KOPT-K1 (cell line): ENCODE measurements around the gene UFSP1.

Experiments
- H3K27ac ChIP-seq: fragments of 200-600 bp; sonication (generic); 2 replicates; pipeline ENCODE4 v1.5.1; 2016; ENCODE audit warnings: antibody characterized with exemption, mild to moderate bottlenecking, low read depth, low read length; ENCODE audit not compliant: poor library complexity, severe bottlenecking
- H3K36me3 ChIP-seq: fragments of 200-600 bp; sonication (generic); 2 replicates; pipeline ENCODE4 v1.5.1; 2017; ENCODE audit warnings: antibody characterized with exemption, mild to moderate bottlenecking, low read length, moderate library complexity; ENCODE audit not compliant: insufficient read depth
- H3K9me3 ChIP-seq: fragments of 200-600 bp; sonication (generic); 2 replicates; pipeline ENCODE4 v1.5.1; 2017; ENCODE audit warnings: antibody characterized with exemption, low read length, mild to moderate bottlenecking; ENCODE audit not compliant: insufficient read depth, poor library complexity, severe bottlenecking

UFSP1 gene

DNA sequence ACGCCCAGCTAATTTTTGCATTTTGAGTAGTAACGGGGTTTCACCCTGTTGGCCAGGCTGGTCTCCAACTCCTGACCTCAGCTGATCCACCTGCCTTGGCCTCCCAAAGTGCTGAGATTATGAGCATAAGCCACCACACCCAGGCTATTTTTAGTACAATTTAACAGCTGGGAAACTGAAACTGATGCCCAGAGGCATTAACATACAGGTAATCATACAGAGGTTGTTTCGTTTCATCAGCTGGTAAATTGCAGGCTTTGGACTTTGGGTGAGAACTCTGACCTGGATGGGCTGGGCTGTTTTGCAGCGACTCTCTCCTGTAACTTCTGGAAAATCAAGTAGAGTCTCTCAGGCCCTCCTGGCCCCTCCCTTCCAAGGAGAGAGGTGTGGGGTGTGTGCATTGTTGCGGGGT lies 12.4 kb upstream of the UFSP1 start:
- H3K36me3 ChIP-seq: no peaks in the 10 kb centered on the region
- no peak overlapping the region for H3K27ac ChIP-seq
- H3K9me3 ChIP-seq: no peaks in the 10 kb centered on the region

DNA sequence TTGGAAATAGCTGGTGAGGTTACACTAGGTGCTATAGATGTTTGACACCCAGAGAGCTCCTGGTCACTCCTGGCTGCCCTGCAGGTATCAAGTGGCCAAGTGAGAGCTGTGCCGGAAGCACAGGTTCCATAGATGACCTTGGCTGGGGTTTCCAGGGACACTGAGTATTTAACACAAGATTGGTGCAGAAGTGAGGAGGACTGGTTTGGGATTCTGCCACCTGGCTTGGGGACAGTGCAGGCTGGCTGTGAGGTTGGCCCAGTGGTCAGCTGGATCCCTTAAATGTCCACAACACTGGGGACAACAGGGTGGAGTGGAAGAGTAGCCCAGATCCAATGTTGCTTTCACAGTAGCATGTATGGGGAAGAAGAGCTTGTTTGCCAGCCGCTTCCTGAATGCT lies 11.5 kb upstream of the UFSP1 start:
- no peaks in the 10 kb centered on the region for H3K36me3 ChIP-seq
- H3K9me3 ChIP-seq: no peaks in the 10 kb centered on the region
- no peak overlapping the region for H3K27ac ChIP-seq

DNA sequence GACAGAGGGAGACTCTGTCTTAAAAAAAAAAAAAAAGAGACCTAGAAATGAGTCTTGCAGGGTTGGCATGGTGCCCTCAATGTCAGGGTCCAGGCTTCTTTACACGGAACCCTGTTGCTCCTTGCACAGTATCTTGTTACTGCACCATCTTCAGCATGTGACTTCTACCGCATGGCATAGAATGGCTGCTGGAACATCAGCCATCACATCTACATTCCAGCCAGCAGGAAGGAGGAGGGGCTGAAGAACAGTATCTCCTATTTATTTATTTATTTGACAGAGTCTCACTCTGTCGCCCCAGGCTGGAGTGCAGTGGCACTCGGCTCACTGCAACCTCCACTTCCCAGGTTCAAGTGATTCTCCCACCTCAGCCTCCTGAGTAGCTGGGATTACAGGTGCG lies 9.9 kb upstream of the UFSP1 start:
- Histone ChIP-seq H3K9me3 (no peaks in the 10 kb centered on the region), H3K27ac (no peak overlapping the region), H3K36me3 (no peaks in the 10 kb centered on the region)

DNA sequence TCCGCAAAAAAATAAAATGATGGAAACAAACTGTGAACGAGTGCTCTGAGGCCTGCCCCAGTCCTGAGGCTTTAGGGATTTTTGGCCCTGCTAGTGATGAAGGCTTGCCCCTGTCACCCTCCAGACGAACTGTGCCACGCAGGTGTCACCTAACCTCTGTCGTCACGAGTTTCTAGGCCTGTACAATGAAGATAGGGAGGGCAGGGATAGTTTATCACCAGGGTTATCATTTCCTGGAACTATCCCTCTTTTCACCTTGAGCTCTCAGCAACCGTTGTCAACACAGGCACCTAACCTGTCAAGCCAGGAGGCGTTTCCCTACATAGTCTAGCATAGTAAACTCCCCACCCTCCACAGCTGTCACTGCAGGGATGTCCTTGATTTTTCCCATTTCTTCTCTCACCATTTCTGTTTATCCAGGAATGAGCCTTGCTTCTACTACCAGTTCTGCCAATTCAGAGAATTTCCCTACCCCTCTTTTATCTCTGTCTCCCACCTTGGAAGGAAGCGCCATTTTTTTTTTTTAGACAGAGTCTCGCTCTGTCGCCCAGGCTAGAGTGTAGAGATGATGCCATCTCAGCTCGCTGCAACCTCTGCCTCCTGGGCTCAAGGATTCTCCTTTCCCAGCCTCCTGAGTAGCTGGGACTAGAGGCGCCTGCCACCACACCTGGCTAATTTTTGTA lies 8.4 kb upstream of the UFSP1 start:
- no peaks in the 10 kb centered on the region for H3K36me3 ChIP-seq
- H3K27ac ChIP-seq: no peak overlapping the region
- H3K9me3 ChIP-seq: no peaks in the 10 kb centered on the region

DNA sequence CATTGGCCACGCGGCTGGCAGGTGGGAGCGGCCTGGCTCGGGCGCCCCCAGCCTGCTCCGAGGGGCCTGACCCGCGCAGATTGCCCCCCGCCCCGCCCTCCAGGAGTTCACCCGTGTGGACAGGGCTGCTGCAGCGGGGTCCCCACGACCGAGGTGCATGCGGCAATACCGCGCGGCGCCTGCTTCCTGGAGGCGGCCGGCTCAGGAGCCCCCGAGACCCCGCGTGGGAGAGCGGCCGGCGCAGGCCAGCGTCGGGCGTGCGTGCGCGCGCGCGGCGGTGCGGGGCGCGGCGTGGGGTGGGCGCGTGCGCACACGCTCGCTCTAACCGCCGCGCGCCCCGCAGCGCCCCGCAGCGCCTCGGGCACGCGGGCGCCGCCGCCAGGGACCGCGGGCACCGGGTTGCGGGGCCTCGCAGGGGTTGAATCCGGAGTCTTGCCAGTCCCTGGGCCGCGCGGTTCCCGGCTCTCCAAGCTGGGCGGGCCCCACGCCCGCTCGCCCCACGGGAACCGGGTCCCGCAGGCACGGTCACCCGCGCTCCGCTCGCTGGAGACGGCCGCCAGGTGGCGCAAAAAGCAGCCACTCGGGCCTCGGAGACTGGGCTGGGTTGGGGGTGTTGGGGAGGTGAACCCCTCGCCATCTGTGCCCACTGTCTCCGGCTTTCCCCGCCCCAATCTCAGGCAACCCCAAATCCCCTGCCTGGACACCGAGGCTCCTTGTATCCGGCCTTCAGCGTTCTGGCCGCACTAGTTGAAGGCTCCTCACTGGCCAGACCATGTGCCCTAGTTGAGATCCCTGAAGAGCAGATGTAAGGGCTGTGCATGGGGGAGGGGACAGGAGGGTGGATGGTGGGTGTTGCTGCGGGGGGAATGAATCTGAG lies 7.5 kb upstream of the UFSP1 start:
- no peaks in the 10 kb centered on the region for H3K9me3 ChIP-seq
- no peak overlapping the region for H3K27ac ChIP-seq
- no peaks in the 10 kb centered on the region for H3K36me3 ChIP-seq

DNA sequence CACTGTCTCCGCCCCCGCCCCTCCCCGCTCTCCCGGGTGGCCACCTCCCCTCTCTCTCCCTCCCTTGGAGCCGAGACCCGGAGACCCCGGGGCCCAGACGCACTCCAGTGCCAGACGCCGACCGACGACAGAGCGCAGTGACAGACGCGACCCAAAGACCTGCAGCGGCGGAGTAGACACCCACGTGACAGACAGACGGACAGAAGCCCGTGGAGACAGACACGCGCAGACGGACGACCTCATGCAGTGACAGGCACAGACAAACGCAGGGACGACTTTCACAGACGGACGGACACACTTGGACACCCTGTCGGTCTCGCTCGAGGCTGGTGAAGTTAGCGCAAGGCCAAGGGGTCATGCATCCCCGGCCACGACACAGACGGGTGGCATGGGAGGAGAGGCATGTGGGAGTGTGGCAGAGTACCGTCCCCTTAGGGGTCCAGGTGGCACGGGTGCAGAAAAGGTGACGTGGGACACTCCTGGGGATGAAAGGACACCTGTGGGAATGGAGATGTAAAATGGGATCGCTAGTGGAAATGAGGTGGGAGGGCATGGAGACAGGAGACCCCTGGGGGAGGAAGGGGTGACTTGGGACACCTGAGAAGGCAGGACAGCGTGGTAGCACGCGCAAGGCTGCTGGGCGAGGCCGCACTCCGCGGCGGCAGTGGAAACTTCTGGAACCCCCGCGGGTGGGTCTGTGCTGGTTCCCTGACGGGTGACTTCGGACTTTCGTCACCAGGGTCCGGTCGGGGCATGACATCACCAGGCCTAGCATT lies 6.6 kb upstream of the UFSP1 start:
- Histone ChIP-seq H3K9me3 (no peaks in the 10 kb centered on the region), H3K27ac (no peak overlapping the region), H3K36me3 (no peaks in the 10 kb centered on the region)

DNA sequence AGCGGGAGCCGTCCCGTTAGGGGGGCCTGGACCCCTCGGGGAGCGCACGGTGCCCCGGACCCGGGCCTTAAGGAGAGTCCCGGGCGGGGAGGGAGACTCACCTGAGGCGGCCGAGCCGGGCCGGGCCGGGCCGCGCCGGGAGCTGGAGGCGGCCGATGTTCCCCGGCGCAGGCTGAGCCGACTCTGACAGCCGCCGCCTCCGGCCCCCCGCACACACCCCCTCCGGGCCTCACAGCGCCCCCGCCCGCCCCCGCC lies 6.1 kb upstream of the UFSP1 start, which contains the start of gene ACHE:
ACHE (minus strand) TSS at position 188 of the 255 bp plus-strand sequence. CDS start 1,656 bp downstream, outside the sequence.
- Histone ChIP-seq H3K27ac (no peak within 1 kb of the TSS), H3K9me3 (no peaks in the 10 kb centered on the region), H3K36me3 (no peaks in the 10 kb centered on the region)

DNA sequence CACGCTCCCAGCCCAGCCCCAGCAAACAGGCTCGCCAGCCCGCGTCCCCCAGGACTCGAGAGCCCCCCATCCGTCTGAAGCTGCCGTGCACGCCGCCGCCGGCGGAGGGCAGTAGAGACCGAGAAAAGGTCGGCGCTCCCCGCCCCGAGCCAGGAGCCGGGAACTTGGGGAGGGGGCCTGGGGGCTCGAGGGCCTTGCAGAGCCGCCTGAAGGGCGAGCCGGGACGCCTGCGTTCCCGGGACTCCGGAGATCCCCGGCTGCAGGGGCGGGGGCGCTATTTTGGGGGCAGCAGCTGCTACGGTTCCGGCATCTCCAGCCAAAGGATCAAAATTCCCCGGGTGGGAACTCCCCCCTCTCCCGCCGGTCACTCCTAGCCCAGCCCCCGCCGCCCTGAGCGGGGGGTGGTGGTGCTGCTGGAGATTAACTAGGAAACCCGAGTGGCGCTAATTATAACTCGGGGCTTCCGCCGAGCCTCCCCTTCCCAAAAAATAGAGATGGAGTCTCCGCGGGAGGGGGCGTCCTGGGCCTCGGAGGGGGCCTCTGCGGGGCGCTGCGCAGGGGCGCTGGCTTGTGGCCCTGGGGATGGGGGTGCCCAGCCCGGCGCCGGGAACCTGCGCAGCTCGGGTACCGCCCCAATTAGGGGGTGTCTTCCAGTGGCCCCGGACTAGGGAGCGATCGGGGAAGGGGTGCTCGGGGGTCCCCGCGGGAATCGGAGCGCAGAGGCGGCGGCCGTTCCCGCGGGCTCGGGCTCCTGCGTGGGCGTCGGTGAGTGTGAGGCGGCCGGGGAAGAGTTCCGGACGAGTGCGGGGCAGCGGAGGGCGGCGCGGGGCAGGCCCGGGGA lies 5.6 kb upstream of the UFSP1 start:
- H3K36me3 ChIP-seq: no peaks in the 10 kb centered on the region
- no peaks in the 10 kb centered on the region for H3K9me3 ChIP-seq
- no peak overlapping the region for H3K27ac ChIP-seq

DNA sequence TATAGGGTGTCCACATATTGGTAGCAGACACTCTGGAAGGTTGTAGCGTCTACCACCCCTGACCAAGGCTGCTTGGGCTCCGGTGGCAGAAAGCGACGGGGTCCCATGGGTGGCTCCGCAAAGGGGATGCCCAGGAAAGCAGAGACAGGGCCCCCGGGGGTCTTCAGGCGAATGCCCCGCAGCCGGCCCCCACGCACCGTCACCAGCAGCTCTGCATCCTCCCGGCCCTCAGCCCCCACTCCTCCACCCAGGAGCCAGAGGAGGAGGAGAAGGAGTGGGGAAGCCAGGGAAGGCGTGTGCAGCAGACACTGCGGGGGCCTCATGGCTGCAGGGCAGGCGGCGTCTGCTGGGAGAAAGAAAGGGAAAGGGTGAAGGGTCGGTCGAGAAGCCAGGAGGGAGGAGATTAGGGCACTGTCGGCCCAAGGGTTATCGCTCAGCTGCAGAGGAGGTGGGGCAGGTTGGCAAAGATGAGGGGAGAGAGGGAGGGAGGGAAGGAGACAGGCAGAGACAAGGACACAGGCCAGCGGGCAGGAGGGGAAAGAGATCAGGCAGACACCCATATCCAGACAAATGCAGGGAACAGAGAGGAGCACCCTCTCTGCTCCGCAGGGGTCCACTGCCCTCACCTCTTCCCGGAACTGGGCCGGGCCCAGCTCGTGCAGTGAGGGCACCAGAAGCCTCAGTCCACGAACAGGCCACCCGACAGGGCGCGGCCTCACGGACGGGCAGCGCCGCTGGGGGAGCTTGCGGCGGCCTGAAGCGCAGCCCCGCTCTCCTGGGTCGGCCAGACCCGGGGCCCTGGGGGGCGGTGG lies 4.6 kb upstream of the UFSP1 start:
- H3K27ac ChIP-seq: no peak overlapping the region

DNA sequence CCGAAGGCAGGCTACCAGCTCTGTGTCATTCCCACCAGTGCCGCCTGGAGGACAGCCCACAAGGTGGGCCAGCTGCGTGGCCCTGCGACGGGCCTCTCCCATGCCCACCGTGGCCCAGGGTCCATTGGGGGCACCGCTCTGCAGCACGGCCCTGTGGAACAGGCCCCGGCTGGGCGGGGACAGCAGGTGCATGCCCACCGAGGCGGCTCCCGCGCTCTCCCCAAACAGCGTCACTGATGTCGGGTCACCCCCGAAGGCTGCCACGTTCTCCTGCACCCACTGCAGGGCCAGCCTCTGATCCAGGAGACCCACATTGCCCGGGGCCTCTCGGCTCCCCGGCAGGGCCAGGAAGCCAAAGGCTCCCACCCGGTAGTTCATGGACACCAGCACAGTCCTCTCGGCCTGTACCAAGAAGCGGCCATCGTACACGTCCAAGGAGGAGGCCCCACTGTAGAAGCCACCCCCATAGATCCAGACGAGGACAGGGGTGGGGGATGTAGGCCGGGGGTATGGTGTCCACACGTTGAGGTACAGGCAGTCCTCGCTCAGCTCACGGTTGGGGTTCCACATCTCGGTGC lies 3.9 kb upstream of the UFSP1 start:
- Histone ChIP-seq H3K27ac (no peak overlapping the region), H3K36me3 (peaks cover 5% of the 10 kb centered on the region), H3K9me3 (no peaks in the 10 kb centered on the region)

More for the DNA sequence above, 4.6 kb upstream of the UFSP1 start:
- no peaks in the 10 kb centered on the region for H3K9me3 ChIP-seq
- H3K36me3 ChIP-seq: no peaks in the 10 kb centered on the region

DNA sequence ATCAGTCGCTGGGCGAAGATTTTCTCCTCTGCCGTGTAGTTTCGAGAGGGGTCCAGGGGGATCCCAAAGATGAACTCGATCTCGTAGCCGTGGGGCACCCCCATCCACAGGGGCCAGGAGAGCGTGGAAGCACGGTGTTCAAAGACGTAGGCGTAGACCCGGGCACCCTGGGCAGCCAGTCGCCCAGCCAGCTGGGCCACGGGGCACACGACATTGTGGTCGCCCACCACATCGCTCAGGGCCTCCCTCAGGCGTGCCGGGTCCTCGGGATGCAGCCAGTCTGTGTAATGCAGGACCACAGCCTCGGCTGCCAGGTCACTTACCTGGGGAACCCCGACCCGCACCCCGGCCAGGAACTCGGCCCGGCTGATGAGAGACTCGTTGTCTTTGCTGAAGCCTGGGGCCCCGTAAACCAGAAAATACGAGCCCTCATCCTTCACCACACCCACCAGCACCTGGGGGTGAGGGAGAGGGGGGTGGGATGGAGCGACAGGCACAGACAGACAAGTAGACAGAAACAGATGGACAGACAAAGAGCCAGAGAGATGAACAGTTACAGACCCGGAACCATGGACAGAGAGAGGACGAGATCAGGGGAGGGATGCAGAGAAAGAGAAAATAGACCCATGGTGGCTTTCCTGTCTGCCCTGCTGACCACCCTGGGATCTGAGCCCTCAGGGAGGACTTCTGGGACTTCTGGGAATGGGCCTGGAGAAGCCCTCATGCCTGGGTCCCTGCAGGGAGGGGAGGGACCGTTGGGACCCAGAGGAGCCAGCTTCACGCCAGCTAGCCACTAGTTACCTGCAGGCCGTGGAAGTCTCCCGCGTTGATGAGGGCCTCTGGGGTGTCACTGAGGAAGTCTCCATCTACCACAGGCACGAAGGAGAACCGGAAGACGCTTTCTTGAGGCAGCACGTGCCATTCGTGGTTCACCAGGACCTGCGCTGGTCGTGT lies 3.1 kb upstream of the UFSP1 start:
- no peaks in the 10 kb centered on the region for H3K9me3 ChIP-seq
- no peak overlapping the region for H3K27ac ChIP-seq
- H3K36me3 ChIP-seq: peaks cover 13% of the 10 kb centered on the region

DNA sequence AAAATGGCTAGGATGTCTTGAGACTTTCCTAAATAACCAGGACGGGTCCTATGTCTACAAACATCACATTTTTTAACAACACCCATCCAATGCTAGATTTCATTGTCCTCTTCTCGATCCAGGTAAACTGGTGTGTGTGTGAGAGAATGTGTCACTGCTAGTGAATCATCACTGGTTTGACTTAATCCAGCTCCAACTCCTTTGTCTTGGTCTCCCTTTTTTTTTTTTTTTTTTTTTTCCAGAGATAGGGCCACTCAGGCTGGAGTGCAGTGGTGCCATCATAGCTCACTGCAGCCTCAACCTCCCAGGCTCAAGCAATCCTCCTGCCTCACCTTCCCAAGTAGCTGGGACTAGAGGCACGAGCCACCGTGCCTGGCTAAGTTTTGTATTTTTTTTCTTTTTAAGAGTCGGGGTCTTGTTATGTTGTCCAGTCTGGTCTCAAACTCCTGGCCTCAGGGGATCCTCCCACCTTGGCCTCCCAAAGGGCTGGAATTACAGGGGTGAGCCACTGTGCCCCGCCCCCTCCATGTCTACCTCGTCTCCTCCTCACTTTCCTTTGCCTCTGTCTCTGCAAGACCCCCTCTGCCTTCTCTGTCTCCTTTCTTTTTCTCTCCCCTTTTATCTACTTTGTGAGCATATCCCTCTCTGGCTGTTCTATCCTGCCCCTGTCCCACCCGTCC lies 2.2 kb upstream of the UFSP1 start:
- Histone ChIP-seq H3K9me3 (no peaks in the 10 kb centered on the region), H3K27ac (no peak overlapping the region), H3K36me3 (peaks cover 22% of the 10 kb centered on the region)
